ENCODE results near the gene NCAPG2.
"Not testable (repeated sequence)": the region's sequence is repeated elsewhere in the genome, so short reads cannot be mapped to it uniquely, and the experiment has no call there.

The NCAPG2 gene

DNA sequence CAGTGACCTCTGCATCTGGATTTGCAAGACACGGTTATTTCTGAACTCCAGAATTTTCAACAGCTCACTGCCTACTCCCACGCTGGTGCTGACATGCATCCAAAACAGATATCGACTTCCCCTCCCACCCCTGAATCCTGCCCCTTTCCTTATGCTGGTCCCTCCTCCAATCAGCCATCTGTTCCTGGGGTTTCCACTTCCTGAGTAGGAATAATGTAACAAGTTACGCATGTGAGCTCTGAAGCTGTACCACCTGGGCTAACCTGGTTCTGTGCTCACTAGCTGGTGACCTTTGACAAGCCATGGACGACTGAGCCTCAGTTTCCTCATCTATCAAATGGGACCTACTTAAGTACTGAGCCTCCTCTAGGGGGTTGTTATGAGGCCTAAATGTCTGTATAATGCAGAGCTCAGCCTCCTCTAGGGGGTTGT is 1.7 kb upstream of the NCAPG2 start:
- DNase-seq = no peak

- no peak for DNase-seq
Measured at GRCh38 chr7:158705234-158705850, 738 bp upstream of the NCAPG2 start.

DNA sequence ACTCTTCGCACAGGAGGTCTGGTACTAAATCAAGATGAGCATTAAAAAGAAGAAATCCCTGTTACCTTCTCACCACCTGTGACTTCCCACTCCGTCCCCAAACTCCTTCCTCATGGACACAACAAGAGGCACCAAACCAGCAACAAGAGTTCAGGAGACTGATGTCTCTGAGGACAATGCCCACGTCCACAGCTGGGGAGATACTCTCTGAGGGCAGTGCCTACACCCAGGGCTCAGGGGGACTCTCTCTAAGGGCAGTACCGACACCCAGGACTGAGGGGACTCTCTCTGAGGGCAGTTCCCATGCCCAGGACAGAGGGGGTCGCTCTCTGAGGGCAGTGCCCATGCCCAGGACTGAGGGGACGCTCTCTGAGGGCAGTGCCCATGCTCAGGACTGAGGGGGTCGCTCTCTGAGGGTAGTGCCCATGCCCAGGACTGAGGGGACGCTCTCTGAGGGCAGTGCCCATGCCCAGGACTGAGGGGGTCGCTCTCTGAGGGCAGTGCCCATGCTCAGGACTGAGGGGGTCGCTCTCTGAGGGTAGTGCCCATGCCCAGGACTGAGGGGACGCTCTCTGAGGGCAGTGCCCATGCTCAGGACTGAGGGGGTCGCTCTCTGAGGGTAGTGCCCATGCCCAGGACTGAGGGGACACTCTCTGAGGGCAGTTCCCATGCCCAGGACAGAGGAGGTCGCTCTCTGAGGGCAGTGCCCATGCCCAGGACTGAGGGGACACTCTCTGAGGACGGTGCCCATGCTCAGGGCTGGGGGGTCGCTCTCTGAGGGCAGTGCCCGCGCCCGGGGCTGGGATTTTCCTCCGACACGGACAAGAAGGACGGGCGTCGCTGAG is 703 bp downstream of the NCAPG2 start:
- not testable (repeated sequence) for DNase-seq

GRCh38 chr7:158702944-158703343 is 1.7 kb downstream of the NCAPG2 start:
- no peak for DNase-seq

DNA sequence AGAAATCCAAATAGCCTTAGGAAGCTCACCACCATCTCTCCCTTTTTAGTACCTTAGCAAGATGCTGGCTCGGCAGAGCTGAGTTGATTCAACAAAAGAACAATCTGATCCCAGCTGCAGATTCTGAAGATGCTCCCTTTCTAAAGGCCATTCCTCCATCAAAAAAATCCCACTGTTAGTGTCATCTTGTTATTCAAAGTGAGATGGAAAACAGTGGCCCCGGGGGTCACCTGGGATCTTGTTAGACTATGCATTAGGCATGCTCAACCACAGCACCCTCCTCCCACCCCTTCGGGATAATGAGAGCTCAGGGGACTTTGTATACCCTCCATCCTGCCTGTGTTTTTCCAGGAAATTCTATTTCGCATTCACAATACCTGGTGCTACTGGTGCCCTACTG is 2.4 kb downstream of the NCAPG2 start:
- no peak for DNase-seq

GRCh38 chr7:158700008-158700407 is 4.6 kb downstream of the NCAPG2 start:
- DNase-seq = no peak

GRCh38 chr7:158699341-158699740 is 5.3 kb downstream of the NCAPG2 start:
- DNase-seq = no peak

GRCh38 chr7:158698657-158699195 is 5.9 kb downstream of the NCAPG2 start:
- no peak for DNase-seq

GRCh38 chr7:158697597-158697996 is 7.0 kb downstream of the NCAPG2 start:
- DNase-seq = not testable (repeated sequence)

DNA sequence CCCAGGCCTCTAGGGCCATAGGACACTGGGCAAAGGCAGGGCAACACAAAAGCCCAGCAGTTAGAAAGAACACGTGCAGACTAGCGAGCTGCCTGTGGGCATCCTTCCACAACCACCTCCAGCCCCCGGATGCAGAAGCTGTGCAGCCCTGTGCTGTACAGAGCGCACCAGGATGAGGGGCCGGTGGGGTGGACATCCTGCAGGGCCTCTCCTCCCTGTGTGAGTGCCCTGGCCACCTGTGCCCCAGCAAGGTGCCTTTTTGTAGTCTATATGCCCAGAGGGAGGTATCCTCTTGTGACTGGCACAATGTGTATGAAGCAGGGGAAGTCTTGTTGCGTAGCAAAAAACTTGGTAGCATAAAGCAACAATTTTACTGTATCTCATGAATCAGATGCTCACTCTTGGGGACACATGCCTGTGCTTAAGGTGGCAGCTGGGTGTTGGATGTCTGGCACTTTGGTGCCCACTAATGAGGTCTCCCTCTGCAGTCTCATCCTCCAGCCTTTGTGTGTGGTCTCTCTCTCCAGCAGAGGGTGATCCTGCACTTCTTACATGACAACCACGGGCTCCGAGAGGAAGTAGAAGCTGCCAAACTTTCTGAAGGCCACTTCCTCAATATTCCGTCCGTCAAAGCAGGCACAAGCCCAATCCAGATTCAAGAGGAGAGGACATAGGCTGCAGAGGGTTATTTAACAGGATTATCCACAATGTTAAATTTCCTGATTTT is 8.7 kb downstream of the NCAPG2 start:
- peak; percentile 39 for DNase-seq

- DNase-seq = no peak
Measured at GRCh38 chr7:158695056-158695455, 9.5 kb downstream of the NCAPG2 start.

DNA sequence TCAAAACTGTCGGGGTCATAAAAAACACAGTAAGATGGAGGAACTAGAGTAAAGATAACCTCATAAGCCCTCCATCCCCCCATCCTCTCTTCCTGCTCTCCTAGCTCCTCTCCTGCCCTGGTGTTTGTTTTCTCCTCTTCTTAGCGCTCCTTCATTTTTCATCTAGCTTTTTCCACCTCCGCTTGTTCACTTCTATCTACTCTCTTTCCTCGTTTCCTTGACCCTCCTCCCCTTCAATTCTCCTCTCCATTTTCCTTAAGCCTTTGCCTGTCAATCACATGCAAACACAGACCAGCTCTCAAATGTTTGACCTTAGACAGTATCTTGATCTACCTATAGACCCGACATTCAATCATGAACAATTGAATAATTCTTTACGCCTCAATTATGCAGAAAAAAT is 10.0 kb downstream of the NCAPG2 start:
- no peak for DNase-seq

DNA sequence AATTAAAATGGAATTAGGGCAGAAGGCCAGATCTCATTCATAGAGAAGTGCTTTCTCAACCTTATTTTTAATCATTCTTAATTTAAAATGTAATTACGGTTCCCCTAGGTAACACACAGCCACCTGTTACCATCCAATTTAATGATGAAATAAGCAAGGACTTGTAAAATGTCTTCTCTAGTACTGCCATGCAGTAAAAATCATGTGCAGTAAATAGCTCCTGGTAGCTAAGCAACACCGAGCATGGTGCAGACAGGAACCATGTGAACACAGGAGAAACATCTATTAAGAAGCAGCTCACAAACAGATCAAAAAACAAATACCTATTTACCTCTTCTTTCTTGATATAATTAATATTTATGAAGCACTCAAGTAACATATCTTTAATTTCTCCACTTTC is 15.1 kb downstream of the NCAPG2 start:
- DNase-seq = no peak

GRCh38 chr7:158687406-158687805 is 17.2 kb downstream of the NCAPG2 start:
- no peak for DNase-seq

GRCh38 chr7:158685693-158686092 is 18.9 kb downstream of the NCAPG2 start:
- no peak for DNase-seq

- DNase-seq = no peak
Measured at GRCh38 chr7:158684329-158684728, 20.3 kb downstream of the NCAPG2 start.

DNA sequence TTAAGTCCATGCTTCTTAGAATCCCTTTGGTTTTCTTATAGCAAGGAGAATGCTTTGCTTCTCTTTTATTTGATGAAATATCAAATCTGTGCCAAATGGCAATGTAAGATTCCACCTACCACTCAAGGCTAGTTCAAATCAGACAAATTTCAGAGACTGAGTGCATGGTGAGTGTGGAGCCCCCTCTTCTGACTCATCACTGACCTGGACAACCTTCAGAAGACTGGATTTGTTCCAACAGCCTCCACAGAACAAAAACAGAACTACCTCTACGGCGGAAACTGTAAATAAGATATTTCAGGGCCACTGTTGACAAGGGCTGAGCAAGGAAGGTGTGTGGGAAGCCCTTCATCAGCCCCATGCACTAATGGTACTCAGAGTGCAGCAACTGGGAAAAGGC is 21.1 kb downstream of the NCAPG2 start:
- no peak for DNase-seq

DNA sequence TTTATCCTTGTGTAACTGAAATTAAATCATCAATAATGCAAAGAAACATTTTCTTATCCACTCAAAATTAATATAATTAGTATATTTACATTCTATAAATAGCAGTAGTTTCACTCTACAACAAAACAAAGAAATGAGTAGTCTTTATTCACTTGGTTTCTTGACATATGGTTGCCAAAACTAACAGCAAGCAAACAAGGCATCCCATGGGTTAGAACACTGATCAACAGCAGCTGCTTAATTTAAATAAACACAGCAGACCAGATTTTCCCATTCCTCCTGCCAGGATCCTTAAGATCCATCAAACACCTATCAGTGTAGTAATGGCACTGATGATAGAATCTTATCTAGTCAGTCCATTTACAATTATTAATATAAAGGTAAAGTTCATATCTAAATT is 22.1 kb downstream of the NCAPG2 start:
- no peak for DNase-seq

- DNase-seq = no peak
Measured at GRCh38 chr7:158680754-158681153, 23.9 kb downstream of the NCAPG2 start.

DNA sequence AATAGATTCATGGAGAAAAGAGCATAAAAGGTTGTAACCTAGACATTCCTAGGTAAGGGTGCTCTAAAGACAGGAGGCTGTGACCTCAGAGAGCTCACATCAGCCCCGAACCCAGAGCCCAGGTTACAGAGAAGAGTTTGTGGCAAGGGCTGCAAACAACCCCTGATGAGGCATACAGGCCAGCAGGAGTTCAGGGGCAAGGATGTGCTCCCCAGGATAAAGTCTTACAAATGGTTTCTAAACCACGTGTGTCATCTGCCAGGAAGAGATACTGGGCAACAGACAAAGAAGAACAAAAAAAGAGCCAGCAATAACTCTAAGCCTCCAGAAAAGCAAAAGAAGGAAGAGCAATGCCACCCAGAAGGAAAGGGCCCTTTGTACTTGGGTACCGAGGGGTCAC is 27.7 kb downstream of the NCAPG2 start:
- no peak for DNase-seq

DNA sequence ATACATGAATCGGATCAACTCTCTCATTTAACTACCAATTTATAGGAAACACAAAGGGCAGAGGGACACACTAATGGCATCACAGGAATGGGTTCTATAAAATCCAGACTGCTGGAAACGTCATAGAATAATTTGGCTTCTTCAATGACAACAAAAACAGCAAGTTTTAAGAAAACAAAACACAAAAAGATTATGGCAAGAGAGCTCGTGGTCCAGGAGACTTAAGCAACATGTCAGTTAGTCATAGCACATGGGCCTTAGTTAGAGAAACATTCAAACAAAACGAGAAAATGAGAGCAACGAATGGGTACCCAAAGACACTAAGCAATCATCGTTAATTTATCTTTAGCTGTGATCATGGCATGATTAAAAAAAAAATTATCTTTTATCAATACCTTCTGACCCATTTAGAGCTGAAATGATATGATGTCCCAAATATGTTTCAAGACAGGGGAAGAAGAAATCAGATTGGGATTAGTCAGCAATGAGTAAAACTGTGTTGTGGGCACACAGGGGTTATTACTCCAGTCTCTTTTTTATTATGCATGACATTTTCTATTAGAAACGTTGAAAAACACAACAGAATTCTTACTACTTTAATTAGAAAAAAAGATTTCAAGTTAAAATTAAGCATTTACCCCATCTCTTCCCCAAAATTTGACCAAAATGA is 28.3 kb downstream of the NCAPG2 start:
- DNase-seq = no peak

DNA sequence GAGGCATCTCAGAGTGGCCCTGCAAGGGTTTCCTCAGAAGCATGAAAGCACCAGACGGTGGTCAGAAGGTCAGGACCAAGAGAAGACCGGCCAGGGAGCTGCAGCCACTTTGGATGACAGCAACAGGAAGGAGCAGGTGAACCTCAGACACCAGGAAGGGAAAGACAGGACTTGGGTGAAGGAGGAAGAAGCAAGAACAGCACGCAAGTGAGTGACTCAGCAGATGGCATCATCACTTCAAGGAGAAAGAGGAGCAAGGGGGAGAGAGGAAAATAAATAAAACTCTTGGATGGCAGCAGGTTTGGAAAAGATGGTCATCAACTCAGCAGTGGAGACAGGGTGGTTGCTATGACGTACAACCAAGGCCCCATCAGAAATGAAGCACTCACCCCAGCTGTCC is 31.6 kb downstream of the NCAPG2 start:
- no peak for DNase-seq

DNA sequence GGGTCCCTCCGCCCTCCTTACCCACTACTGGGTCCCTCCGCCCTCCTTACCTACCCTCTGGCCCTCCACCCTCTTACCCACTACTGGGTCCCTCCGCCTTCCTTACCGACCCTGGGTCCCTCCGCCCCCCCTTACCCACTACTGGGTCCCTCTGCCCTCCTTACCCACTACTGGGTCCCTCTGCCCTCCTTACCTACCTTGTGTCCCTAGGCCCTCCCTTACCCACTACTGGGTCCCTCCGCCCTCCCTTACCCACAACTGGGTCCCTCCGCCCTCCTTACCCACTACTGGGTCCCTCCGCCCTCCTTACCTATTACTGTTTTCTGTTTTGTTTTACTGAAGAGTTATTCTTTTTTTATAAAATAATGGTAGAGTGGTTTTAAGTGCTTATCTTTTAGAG is 36.5 kb downstream of the NCAPG2 start:
- not testable (repeated sequence) for DNase-seq
